WI38 (cell line): Measurements from ENCODE around the gene CFAP77.

Experiments
- H3K4me3 ChIP-seq: 2 replicates; pipeline ENCODE4 v1.5.1; 2011; ENCODE audit warnings: low read depth, mild to moderate bottlenecking, control low read depth, low read length
- TF ChIP-seq, protein P1 (sequence below): IDR thresholded peaks from 2 replicates; pipeline ENCODE4 v1.5.1; 2012; ENCODE audit warnings: low read depth, mild to moderate bottlenecking, control low read depth, low read length

Gene CFAP77

DNA sequence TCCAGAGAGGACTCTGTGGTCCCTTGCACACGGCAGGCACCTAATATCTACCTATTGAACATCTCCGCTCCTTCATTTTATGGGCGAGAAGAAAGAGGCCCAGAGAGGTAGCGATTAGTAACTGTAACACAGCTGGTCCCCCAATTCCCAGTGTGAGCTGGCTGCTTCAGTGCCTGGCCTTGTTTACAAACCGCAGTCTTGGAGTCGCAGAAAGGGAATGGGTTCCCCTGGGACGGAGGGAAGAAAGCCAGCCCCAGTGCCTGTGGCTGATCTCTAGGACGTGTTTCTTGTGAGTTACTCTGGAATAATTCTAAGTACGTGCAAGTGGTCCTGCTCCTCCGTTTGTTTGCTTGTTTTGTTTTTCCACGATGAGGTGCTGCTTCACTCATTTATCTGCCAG lies 52.0 kb downstream of the CFAP77 start:
- H3K4me3 ChIP-seq = no peak overlapping the region
- TF ChIP-seq, protein P1, sequence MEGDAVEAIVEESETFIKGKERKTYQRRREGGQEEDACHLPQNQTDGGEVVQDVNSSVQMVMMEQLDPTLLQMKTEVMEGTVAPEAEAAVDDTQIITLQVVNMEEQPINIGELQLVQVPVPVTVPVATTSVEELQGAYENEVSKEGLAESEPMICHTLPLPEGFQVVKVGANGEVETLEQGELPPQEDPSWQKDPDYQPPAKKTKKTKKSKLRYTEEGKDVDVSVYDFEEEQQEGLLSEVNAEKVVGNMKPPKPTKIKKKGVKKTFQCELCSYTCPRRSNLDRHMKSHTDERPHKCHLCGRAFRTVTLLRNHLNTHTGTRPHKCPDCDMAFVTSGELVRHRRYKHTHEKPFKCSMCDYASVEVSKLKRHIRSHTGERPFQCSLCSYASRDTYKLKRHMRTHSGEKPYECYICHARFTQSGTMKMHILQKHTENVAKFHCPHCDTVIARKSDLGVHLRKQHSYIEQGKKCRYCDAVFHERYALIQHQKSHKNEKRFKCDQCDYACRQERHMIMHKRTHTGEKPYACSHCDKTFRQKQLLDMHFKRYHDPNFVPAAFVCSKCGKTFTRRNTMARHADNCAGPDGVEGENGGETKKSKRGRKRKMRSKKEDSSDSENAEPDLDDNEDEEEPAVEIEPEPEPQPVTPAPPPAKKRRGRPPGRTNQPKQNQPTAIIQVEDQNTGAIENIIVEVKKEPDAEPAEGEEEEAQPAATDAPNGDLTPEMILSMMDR = no peak

DNA sequence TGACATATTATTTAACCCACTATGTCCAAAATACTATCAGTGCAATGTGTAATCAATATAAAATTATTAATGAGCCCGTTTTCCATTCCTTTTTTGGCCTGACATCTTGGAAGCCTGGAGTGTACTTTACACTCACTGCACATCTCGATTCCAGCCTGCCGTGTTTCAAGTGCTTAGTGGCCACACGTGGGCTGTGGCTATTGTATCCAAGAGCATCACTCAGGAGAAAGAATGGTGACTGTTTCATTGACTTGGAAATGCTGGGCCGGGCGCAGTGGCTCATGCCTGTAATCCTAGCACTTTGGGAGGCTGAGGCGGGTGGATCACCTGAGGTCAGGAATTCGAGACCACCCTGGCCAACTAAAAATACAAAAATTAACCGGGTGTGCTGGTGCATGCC lies 54.5 kb downstream of the CFAP77 start:
- H3K4me3 ChIP-seq = no peak overlapping the region
- TF ChIP-seq, protein P1 = no peak

DNA sequence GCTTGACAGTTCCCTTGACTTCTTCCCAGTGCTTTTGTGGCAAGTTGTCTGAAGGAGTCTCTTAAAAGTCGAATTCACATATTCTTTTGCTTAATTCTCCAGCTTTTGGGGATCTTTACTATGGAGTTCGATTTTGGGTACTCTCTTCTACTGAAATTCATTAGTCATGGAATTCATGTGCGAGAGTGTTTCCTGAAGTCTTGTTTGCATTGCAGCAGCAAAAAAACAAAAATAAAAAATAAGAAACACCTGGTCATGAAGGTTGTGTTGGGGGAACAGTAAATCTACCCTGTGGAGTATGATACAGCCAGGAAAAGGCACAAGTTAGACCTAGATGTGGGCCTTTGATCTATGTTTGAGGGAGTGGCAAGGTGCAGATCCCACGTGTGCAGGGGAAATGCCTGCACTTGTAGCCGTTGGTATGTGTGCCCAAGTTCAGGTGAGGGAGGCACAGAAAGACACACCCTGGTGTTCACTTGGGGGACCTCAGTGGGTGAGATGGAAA lies 55.2 kb downstream of the CFAP77 start:
- TF ChIP-seq, protein P1 = no peak
- no peak overlapping the region for H3K4me3 ChIP-seq

DNA sequence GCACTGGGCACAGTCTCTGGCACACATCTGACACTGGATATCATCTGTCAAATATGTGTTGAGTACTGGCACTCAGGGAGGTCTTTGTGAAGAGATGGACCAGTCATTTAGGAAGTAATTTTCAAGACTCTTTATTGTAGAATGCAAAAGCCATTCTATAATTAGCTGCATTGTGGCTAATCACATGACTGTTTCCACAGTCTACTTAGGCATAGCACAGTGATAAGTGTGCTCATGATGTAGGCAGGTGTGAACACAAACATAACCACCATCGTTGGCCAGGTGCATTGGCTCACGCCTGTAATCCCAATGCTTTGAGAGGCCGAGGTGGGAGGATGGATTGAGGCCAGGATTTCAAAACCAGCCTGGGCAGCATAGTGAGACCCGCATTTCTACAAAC lies 62.2 kb downstream of the CFAP77 start:
- TF ChIP-seq, protein P1 = no peak
- H3K4me3 ChIP-seq = no peak overlapping the region

DNA sequence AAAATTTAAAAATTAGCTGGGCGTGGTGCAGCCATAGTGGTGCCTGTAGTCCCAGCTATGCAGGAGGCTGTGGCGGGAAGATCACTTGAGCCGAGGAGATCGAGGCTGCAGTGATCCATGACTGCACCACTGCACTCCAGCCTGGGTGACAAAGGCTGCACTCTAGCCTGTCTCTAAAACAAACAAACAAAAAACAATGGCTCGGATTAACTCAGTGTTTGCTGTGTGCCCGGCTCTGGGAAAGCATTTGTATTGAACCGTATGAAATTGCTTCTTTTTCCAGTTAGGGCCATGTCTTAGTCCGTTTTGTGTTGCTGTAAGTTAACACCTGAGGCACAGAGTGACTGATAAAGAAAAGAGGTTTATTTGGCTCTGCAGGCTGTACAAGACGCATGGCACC lies 62.6 kb downstream of the CFAP77 start:
- H3K4me3 ChIP-seq = no peak overlapping the region
- TF ChIP-seq, protein P1 = no peak

DNA sequence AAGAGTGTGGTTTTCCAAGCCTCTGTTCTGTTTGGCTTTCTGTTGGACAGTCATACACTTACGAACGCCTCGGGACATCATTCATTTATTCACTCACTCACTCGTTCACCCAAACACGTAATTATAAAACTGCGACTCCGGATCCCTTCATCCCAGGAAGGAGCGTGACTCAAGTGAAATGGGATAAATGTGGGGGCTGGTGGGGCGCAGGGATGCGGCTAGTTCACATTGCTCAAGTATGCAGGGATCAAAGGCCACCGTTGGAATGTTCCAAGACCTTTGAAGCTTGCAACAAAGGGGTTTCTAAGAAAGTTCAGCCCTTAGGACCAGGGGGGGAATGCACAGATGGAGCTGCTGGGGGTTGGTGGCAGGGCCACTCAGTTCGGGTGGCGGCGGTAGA lies 64.2 kb downstream of the CFAP77 start:
- H3K4me3 ChIP-seq = no peak overlapping the region
- TF ChIP-seq, protein P1 = no peak

GRCh38 chr9:132478353-132479050 lies 68.5 kb downstream of the CFAP77 start:
- H3K4me3 ChIP-seq = no peak overlapping the region
- TF ChIP-seq, protein P1 = no peak
